ENCODE measurements around the gene CLSTN2.

Gene CLSTN2

DNA sequence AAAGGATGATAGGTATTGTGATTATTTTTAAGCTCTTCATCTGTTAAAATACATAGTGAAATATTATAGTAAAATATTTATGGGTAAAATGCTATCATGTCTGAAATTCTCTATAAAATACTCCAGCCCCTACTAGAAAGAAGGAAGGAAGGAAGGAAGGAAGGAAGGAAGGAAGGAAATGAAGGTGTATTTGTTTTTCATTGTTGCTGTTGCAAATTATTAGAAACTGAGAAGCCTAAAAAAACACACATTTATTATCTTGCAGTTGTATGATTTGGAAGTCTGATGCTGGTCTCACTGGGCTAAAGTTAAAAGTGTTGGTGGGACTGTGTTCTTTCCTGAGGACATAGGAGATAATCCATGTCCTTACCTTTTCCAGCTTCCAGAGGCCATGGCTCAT, 47.6 kb upstream of the CLSTN2 start:
- H3K4me1 ChIP-seq (ENCODE audit: control insufficient read depth, insufficient read depth, low read length): no peaks in the 10 kb centered on the region
- H3K27ac ChIP-seq (ENCODE audit: extremely low read depth, low read depth, low read length): no peak overlapping the region
- CTCF ChIA-PET: no interaction called here
- H3K36me3 ChIP-seq (ENCODE audit: control insufficient read depth in 2 of 2, insufficient read depth in 1 of 2, low read length in 2 of 2): no peaks in the 10 kb centered on the region
- POLR2A ChIA-PET: no interaction called here
- no peaks in the 10 kb centered on the region for H3K9me3 ChIP-seq (ENCODE audit: control insufficient read depth, insufficient read depth, low read depth, low read length)
- H3K4me3 ChIP-seq (ENCODE audit: low read depth, low read length): no peak overlapping the region
- no peak for TF ChIP-seq ZXDB (tag by site-specific recombination; IDR thresholded peaks at IDR 0.05)
- no peak for TF ChIP-seq ZNF623 (tag by site-specific recombination; IDR thresholded peaks at IDR 0.05)
- no peak for TF ChIP-seq IKZF3 (tag by site-specific recombination; IDR thresholded peaks at IDR 0.05)
- TF ChIP-seq KLF10 (tag by site-specific recombination; IDR thresholded peaks at IDR 0.05): no peak
- TF ChIP-seq ZNF169 (tag by site-specific recombination; IDR thresholded peaks at IDR 0.05): no peak
- TF ChIP-seq, protein P1, sequence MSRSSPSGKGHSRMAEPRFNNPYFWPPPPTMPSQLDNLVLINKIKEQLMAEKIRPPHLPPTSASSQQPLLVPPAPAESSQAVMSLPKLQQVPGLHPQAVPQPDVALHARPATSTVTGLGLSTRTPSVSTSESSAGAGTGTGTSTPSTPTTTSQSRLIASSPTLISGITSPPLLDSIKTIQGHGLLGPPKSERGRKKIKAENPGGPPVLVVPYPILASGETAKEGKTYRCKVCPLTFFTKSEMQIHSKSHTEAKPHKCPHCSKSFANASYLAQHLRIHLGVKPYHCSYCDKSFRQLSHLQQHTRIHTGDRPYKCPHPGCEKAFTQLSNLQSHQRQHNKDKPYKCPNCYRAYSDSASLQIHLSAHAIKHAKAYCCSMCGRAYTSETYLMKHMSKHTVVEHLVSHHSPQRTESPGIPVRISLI (tag by site-specific recombination; IDR thresholded peaks at IDR 0.05): no peak
- no peak for TF ChIP-seq ZNF610 (tag by site-specific recombination; IDR thresholded peaks at IDR 0.05; ENCODE audit: borderline replicate concordance)

DNA sequence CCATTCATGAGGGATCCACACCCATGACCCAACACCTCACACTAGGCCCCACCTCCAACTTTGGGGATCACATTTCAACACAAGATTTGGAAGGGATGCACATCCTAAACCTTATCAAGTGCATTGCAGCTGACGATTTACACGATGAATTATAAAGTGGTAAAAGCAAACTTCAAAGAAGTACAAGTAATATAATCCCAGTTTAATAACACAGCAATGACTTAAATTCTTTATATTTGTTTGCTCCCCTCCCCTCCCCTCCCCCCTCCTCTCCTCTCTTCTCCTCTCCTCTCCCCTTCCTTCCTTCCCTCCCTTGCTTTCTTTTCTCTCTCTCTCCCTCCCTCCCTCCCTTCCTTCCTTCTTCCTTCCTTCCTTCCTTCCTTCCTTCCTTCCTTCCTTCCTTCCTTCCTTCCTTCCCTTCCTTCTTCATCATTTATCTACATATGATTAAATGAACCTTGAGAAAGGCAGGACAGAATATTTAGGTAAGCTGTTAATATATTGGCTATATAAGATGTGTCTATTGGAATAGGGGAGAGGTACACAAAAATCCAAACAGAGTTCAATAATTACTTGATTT, 46.3 kb upstream of the CLSTN2 start:
- Histone ChIP-seq H3K27ac (ENCODE audit: extremely low read depth, low read depth, low read length) (no peak overlapping the region), H3K4me3 (ENCODE audit: low read depth, low read length) (no peak overlapping the region), H3K9me3 (ENCODE audit: control insufficient read depth, insufficient read depth, low read depth, low read length) (no peaks in the 10 kb centered on the region), H3K4me1 (ENCODE audit: control insufficient read depth, insufficient read depth, low read length) (no peaks in the 10 kb centered on the region), H3K36me3 (ENCODE audit: control insufficient read depth in 2 of 2, insufficient read depth in 1 of 2, low read length in 2 of 2) (no peaks in the 10 kb centered on the region)
- POLR2A ChIA-PET: no interaction called here
- TF ChIP-seq ZNF664 (tag by site-specific recombination; IDR thresholded peaks at IDR 0.05) (no peak), HOXA7 (CRISPR knock-in tag; IDR thresholded peaks at IDR 0.05; ENCODE audit: borderline replicate concordance) (no peak), ZNF626 (tag by site-specific recombination; IDR thresholded peaks at IDR 0.05) (no peak), ZNF138 (tag by site-specific recombination; IDR thresholded peaks at IDR 0.05; ENCODE audit: borderline replicate concordance) (no peak), GLI2 (tag by site-specific recombination; IDR thresholded peaks at IDR 0.05; ENCODE audit: borderline replicate concordance, low read depth) (no peak), TSHZ1 (tag by site-specific recombination; IDR thresholded peaks at IDR 0.05; ENCODE audit: borderline replicate concordance) (no peak), ZNF530 (tag by site-specific recombination; IDR thresholded peaks at IDR 0.05; ENCODE audit: low read depth) (no peak), IKZF3 (tag by site-specific recombination; IDR thresholded peaks at IDR 0.05) (no peak), GFI1B (tag by site-specific recombination; IDR thresholded peaks at IDR 0.05) (no peak), TCF7L2 (IDR thresholded peaks at IDR 0.05; ENCODE audit: borderline replicate concordance, low read depth, low read length) (no peak), ZNF121 (tag by site-specific recombination; IDR thresholded peaks at IDR 0.05) (no peak), PBX3 (CRISPR knock-in tag; IDR thresholded peaks at IDR 0.05) (no peak), ZNF248 (tag by site-specific recombination; IDR thresholded peaks at IDR 0.05) (no peak), ZNF624 (tag by site-specific recombination; IDR thresholded peaks at IDR 0.05) (no peak)
- TF ChIP-seq, protein P2, sequence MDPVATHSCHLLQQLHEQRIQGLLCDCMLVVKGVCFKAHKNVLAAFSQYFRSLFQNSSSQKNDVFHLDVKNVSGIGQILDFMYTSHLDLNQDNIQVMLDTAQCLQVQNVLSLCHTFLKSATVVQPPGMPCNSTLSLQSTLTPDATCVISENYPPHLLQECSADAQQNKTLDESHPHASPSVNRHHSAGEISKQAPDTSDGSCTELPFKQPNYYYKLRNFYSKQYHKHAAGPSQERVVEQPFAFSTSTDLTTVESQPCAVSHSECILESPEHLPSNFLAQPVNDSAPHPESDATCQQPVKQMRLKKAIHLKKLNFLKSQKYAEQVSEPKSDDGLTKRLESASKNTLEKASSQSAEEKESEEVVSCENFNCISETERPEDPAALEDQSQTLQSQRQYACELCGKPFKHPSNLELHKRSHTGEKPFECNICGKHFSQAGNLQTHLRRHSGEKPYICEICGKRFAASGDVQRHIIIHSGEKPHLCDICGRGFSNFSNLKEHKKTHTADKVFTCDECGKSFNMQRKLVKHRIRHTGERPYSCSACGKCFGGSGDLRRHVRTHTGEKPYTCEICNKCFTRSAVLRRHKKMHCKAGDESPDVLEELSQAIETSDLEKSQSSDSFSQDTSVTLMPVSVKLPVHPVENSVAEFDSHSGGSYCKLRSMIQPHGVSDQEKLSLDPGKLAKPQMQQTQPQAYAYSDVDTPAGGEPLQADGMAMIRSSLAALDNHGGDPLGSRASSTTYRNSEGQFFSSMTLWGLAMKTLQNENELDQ (tag by site-specific recombination; IDR thresholded peaks at IDR 0.05; ENCODE audit: low read depth): no peak
- TF ChIP-seq, protein P3, sequence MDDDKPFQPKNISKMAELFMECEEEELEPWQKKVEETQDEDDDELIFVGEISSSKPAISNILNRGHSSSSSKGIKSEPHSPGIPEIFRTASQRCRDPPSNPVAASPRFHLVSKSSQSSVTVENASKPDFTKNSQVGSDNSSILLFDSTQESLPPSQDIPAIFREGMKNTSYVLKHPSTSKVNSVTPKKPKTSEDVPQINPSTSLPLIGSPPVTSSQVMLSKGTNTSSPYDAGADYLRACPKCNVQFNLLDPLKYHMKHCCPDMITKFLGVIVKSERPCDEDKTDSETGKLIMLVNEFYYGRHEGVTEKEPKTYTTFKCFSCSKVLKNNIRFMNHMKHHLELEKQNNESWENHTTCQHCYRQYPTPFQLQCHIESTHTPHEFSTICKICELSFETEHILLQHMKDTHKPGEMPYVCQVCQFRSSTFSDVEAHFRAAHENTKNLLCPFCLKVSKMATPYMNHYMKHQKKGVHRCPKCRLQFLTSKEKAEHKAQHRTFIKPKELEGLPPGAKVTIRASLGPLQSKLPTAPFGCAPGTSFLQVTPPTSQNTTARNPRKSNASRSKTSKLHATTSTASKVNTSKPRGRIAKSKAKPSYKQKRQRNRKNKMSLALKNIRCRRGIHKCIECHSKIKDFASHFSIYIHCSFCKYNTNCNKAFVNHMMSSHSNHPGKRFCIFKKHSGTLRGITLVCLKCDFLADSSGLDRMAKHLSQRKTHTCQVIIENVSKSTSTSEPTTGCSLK (tag by site-specific recombination; IDR thresholded peaks at IDR 0.05): no peak
- TF ChIP-seq, protein P4, sequence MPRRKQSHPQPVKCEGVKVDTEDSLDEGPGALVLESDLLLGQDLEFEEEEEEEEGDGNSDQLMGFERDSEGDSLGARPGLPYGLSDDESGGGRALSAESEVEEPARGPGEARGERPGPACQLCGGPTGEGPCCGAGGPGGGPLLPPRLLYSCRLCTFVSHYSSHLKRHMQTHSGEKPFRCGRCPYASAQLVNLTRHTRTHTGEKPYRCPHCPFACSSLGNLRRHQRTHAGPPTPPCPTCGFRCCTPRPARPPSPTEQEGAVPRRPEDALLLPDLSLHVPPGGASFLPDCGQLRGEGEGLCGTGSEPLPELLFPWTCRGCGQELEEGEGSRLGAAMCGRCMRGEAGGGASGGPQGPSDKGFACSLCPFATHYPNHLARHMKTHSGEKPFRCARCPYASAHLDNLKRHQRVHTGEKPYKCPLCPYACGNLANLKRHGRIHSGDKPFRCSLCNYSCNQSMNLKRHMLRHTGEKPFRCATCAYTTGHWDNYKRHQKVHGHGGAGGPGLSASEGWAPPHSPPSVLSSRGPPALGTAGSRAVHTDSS (tag by site-specific recombination; IDR thresholded peaks at IDR 0.05): no peak
- CTCF ChIA-PET: interaction anchor here (0.5 kb wide), 1 partner anchor 1217 kb away, joined by 4 read pairs; no protein-coding TSS in a partner anchor

All from HEK293 (cell line).